ENCODE measurements around the gene SDK1.

Gene SDK1

DNA sequence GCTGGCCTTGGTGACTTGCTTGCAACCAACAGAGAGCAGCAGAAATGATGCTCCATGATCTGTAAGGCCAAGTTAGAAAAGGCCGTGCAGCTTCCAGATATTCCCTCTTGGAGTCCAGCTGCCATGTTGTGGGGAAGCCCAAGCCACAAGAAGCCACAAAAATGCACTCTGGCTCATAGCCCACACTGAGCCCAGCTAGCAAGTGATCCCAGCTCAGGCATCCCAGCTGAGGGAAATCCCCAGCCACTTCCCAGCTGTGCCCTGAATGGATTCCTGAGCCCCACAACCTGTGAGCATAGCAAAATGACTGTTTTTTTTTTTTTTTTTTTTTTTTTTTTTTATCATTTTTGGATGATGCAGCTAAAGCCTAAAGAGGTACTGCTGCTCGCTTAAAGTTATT, 11.1 kb upstream of the SDK1 start:
- DNase-seq (ENCODE audit: low read depth): no peak

DNA sequence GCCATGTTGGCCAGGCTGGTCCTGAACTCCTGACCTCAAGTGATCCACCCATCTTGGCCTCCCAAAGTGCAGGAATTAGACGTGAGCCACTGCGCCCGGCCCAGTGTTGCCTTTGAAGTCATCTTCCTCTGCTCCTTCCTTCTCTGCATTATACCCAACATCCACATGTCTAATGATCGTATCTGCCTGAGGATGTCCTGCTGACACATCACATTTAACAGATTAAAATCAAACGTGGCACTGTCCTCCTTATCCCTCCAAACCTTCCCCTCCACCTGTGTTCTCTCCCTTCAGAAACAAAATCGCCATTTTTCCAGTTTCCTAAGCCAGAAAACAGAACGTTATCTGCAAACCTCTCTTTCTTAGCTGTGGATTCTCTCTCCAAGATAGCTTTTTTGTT, 8.4 kb upstream of the SDK1 start:
- no peak for DNase-seq (ENCODE audit: low read depth)

GRCh38 chr7:3294432-3295100, 6.5 kb upstream of the SDK1 start:
- DNase-seq (ENCODE audit: low read depth): no peak

DNA sequence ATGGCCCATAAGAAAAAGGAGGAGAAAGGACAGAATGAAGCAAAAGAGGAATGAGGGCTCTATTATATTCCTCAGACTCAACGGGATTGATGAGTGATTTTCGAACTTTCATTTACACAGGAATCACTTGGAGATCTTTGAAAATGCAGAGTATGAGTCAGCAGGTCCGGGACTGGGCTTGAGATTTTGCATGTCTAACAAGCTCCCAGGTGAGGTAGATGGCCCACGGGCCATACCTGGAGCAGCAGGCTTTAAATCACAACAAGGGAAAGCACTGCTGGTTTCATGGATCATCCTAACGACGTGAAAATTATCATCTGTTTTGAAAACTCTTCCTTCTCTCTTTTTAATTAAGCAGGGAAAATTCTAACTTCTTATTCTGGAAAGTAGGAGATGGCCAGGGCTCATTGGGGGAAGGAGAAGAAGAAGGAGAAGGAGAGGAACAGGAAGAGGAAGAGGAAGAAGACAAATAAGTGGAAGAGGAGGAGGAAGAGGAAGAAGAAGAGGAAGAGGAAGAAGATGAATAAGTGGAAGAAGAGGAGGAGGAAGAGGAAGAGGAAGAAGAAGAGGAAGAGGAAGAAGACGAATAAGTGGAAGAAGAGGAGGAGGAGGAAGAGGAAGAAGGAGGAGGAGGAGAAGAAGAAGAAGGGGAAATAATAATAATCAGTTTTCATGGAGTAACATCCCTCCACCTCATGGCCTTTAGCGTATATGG, 3.8 kb upstream of the SDK1 start:
- no peak for DNase-seq (ENCODE audit: low read depth)

DNA sequence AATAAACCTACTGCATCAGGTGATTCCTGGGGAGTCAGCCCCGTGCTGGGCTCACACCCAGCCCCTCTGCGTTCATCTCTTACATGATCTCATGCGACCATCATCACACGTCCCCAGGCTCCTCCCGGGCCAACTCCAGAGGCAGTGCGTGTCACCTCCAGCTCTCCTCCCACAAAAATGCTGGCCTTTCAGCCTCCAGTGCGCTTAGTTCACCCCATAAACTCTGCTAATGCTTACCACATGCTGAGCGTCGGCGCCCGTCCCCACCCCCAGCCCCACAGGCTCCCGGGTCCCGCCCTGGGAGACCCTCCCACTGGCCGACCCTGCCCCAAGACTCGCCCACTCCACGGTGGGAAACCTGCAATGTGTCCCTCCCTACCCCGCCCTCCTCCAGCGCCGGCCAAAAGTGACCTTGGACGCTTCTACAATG, 816 bp upstream of the SDK1 start:
- DNase-seq (ENCODE audit: low read depth): no peak

DNA sequence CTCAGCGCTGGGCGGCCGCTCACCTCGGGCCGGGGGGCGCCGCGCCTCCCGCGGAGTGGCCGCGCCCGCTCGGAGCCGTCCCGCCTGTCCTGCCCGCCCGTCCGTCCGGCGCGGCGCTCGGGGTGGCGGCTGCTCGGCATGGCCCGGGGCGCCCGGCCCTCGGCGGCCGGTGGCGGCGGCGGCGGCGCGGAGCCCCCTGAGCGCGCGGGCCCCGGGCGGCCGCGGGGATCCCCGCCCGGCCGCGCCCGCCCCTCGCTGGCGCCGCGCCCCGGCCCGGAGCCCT, 338 bp downstream of the SDK1 start:
- DNase-seq (ENCODE audit: low read depth): no peak

- no peak for DNase-seq (ENCODE audit: low read depth)
Observed at GRCh38 chr7:3301831-3302618, 973 bp downstream of the SDK1 start.

DNA sequence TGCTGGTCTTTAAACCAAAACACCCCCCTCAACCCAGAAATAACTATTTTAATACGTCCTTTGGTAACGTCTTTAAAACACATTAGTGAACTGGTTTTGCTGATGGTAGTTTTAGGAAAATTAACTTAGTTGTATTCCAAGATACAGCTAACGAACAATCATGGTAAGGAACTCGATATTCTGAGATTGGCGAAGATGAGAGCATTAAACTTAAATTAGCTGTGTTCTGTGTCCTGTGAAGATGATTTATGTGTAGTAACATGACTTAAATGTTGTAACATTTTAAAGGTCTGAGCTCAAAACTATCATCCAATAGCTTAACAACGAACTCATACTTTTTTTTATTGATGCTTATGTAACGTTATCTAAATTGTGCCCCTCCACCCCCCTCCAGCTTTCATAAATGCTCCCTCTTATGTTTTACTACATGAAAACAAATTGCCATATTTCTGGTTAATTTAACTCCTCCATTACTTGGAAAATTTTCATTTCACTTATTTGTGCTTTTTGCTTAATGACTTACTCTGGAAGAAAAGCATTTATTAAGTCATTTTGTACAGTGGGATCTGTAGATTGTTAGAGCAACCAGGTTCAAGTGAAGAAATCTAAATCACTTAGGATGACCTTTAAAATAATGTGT, 1.7 kb downstream of the SDK1 start:
- no peak for DNase-seq (ENCODE audit: low read depth)

GRCh38 chr7:3304131-3304530, 3.1 kb downstream of the SDK1 start:
- DNase-seq (ENCODE audit: low read depth): no peak

GRCh38 chr7:3307435-3307834, 6.4 kb downstream of the SDK1 start:
- DNase-seq (ENCODE audit: low read depth): no peak

GRCh38 chr7:3309140-3309539, 8.1 kb downstream of the SDK1 start:
- DNase-seq (ENCODE audit: low read depth): no peak

- DNase-seq (ENCODE audit: low read depth): no peak
Observed at GRCh38 chr7:3309956-3310355, 8.9 kb downstream of the SDK1 start.

DNA sequence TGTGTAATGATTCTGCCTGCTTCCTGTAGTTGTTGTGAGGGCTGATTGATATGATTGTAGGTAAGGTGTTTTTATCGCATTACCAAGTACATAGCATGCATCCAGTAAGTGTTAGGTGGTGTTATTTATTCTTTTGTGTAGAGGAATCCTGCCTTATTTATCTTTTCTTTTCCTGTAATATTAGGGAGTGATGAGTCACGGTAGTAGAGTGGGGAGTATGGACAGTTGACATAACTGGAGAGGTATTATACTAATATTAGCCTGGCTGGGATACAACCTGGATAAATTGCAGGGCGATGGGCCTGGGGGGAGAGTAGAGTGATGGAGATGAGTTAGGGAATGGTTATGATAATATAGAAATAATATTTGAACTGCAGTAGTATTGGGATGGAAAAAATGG, 9.8 kb downstream of the SDK1 start:
- no peak for DNase-seq (ENCODE audit: low read depth)

DNA sequence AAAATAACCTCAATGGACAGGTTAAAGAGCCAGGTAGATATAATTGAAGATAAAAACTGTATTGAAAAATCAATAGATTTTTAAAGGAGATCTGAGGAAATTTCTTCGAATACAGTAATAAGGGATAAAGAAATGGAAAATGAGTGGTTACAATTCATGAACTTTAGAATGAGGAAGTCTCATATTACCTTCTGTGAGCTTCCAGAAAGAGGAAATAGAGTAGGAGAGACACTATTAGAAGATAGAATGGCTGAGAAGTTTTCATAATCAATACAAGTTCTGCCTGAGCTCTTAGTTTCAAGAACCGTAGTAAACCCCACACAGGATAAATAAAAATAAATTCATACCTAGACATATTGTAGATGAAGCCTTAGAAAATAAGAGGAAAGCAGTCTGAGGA, 11.5 kb downstream of the SDK1 start:
- no peak for DNase-seq (ENCODE audit: low read depth)

DNA sequence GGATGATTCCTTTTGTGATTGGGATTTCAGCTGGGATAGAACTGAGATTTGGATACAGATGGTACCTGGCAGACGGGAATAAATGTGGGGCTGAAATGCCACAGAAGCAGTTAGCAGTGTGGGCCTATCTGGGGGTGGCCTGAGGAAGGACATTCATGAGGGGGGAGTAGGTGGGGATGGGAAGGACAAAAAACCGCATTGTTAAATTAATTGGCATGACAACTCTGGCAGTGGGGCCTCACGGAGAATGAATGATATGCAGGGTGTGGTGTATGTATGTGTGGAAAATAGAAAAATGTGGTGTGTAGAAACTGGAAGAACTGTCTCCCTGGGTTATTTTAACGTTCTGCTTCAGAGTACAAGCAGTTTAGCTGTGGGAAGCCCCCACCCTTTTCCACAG, 17.8 kb downstream of the SDK1 start:
- no peak for DNase-seq (ENCODE audit: low read depth)

DNA sequence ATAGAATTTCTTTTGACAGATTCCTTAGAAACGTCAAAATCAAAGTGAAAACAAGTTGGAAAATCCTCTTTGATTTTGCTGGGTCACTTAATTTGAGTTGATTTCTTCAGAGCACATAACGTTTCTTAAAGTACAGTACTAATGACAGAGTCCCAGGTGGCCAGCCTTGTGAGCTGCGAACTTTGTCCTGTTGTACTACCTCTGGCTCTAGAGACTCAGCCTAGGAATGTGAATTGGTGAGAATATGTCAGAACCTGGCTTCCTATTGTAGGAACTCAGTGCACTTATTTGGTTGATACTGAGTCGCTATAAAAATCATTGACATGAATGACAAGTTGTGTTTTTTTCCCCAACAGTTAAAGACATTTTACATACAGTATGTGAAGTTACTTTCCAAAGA, 20.2 kb downstream of the SDK1 start:
- no peak for DNase-seq (ENCODE audit: low read depth)

GRCh38 chr7:3321745-3322144, 20.7 kb downstream of the SDK1 start:
- no peak for DNase-seq (ENCODE audit: low read depth)

GRCh38 chr7:3326246-3326645, 25.2 kb downstream of the SDK1 start:
- no peak for DNase-seq (ENCODE audit: low read depth)

DNA sequence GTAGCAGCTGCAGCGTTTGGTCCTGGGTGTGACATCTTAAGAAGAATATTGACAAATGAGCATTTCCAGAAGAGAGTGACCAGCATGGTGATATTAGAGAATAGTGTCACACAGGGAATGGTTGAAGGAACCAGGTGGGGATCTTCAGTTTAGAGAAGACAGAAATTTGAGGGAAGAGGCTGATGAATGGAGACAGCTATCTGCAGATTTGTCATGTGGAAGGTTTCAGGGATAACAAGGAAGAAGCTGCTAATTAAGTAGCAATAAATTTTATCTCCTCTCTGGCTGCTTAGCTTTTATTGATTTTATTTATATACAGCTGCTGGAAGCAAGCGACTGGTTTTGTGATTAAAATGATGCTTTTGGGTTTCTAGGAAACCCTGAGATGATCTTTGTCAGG, 26.0 kb downstream of the SDK1 start:
- no peak for DNase-seq (ENCODE audit: low read depth)

DNA sequence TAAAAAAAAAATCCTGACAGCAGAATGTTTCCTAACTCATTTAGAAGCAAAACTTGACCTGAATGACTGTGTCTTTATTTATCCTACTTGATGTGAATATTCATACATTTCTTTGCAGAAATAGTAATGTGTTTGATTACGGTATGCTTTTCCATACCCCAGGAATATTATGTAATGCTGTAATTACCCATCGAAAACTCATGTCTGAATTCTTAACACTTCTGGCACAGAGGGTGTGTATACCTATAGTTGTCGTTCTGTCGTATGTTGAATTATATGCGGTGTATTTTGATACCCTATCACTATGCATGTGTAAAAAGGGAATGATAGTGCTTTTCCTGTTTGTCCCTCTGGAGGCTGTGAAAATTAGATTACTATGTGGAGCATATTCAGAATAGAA, 26.6 kb downstream of the SDK1 start:
- no peak for DNase-seq (ENCODE audit: low read depth)

DNA sequence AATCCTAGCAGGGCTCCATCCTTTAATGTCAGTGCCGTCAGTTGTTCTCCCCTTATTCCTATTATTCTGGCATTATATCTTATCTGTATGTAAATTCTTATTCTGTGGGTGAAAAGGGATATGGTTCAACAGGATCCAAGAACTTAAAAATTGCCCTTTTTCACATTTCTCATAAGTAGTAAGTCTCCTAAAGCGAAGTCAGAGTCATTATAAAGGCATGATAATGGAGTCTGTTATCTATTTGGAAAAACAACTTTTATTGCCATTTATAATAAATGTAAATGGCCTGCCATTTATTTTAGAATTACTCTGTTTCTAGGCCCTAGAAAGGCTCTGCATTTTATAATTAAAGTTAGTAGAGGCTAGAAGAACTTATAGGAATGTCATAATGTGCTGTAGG, 31.3 kb downstream of the SDK1 start:
- DNase-seq (ENCODE audit: low read depth): no peak

GRCh38 chr7:3333861-3334260, 32.8 kb downstream of the SDK1 start:
- no peak for DNase-seq (ENCODE audit: low read depth)
